Suprapubic skin (tissue), 4 donors: Measurements from ENCODE around the gene ZNF268. TPM values are rescaled to one million over a fixed set of nuclear protein-coding genes. Genes with fewer than 3 reads are reported as not detected.
A peak's percentile ranks its signal among the peaks of the same experiment; 100 is the strongest.

Source experiments
- DNase-seq, 2 donors: peaks; one replicate each; pipeline ENCODE4 v3.0.0-alpha.2; 2019; ENCODE audit warnings: low spot score in 2 of 2
- H3K27ac ChIP-seq: fragments of 200-600 bp; sonication (generic); one replicate; pipeline ENCODE4 v1.5.1; 2019
- H3K27me3 ChIP-seq: fragments of 200-600 bp; sonication (generic); one replicate; pipeline ENCODE4 v1.5.1; 2019
- H3K36me3 ChIP-seq: fragments of 200-600 bp; sonication (generic); one replicate; pipeline ENCODE4 v1.5.1; 2019
- H3K4me1 ChIP-seq: fragments of 200-600 bp; sonication (generic); one replicate; pipeline ENCODE4 v1.5.1; 2019
- H3K4me3 ChIP-seq: fragments of 200-600 bp; sonication (generic); one replicate; pipeline ENCODE4 v1.5.1; 2019; ENCODE audit warnings: mild to moderate bottlenecking
- H3K9me3 ChIP-seq: fragments of 200-600 bp; sonication (generic); one replicate; pipeline ENCODE4 v1.5.1; 2019
- CTCF ChIP-seq, 2 donors: fragments of 200-600 bp in 1 of 2; fragments of 450-650 bp in 1 of 2; sonication (generic) in 1 of 2; IDR thresholded peaks; one replicate each; pipeline ENCODE4 v1.5.1; 2016 to 2019; ENCODE audit warnings: antibody characterized with exemption in 2 of 2, mild to moderate bottlenecking in 1 of 2, moderate library complexity in 1 of 2
- EP300 ChIP-seq: sonication (generic); formaldehyde crosslinking; IDR thresholded peaks from one replicate; pipeline ENCODE4 v1.6.1; 2017; ENCODE audit warnings: antibody characterized with exemption
- POLR2A ChIP-seq, 2 donors: fragments of 450-650 bp; IDR thresholded peaks; one replicate each; pipeline ENCODE4 v1.6.1; 2017; ENCODE audit warnings: antibody characterized with exemption in 2 of 2, mild to moderate bottlenecking in 2 of 2, moderate library complexity in 2 of 2
- POLR2AphosphoS5 ChIP-seq, 3 donors: sonication (generic); formaldehyde crosslinking; IDR thresholded peaks; one replicate each; pipeline ENCODE4 v1.6.1; 2017; ENCODE audit warnings: antibody characterized with exemption in 3 of 3
- WGBS: methylation state at CpG from one replicate; pipeline ENCODE4 v1.1.5; 2018; 5-methylcytosine and 5-hydroxymethylcytosine counted together
- total RNA-seq, 4 donors: library from RNA; depleted of rRNA; stranded (reverse); fragments of >200 nt; gene quantifications; one replicate each; pipeline ENCODE4 v1.1.0, GENCODE V29; 2016

ZNF268 gene
- total RNA-seq, 4 donors from 2014 or later = 8.8 to 11.1 (median 11.0) TPM

GRCh38 chr12:133256321-133256720 is 75.0 kb downstream of the ZNF268 start:
- 47% methylated on average over 1 of the region's 1 CpG for WGBS
- Histone ChIP-seq H3K9me3 (no peaks in the 10 kb centered on the region), H3K27ac (no peak overlapping the region), H3K36me3 (no peaks in the 10 kb centered on the region), H3K27me3 (no peaks in the 10 kb centered on the region), H3K4me1 (no peaks in the 10 kb centered on the region), H3K4me3 (no peak overlapping the region)
- TF ChIP-seq POLR2A (IDR thresholded peaks at IDR 0.05) = no peak
- no peak for TF ChIP-seq EP300
- no peak for TF ChIP-seq CTCF (IDR thresholded peaks at IDR 0.05)
- TF ChIP-seq POLR2AphosphoS5 (IDR thresholded peaks at IDR 0.05) = no peak
- no peak for DNase-seq

- no peak overlapping the region for H3K4me3 ChIP-seq
- 76% methylated on average over 22 of the region's 33 CpGs for WGBS
- no peaks in the 10 kb centered on the region for H3K27me3 ChIP-seq
- H3K9me3 ChIP-seq = no peaks in the 10 kb centered on the region
- H3K27ac ChIP-seq = no peak overlapping the region
- DNase-seq = peak in 1 of 2 donors; percentile 53
- TF ChIP-seq CTCF (IDR thresholded peaks at IDR 0.05) (no peak), EP300 (no peak), POLR2AphosphoS5 (IDR thresholded peaks at IDR 0.05) (no peak), POLR2A (IDR thresholded peaks at IDR 0.05) (no peak)
- H3K4me1 ChIP-seq = no peaks in the 10 kb centered on the region
- H3K36me3 ChIP-seq = no peaks in the 10 kb centered on the region
Observed at GRCh38 chr12:133264173-133264572, 82.9 kb downstream of the ZNF268 start.

Other genes starting within 250 kb of the ZNF268 start
- gene ZNF605, start 225.2 kb upstream of the ZNF268 start, total RNA-seq = 10 to 100 TPM in 1 of 4 donors, 1 to 10 TPM in 3; 4.9 to 18.3 (median 6.3) TPM
- gene ZNF26, start 195.1 kb upstream of the ZNF268 start, total RNA-seq = 10 to 100 TPM; 10.5 to 23.4 (median 11.8) TPM
- gene ZNF84, start 144.0 kb upstream of the ZNF268 start, total RNA-seq = 10 to 100 TPM in 3 of 4 donors, 1 to 10 TPM in 1; 8.0 to 41.9 (median 21.2) TPM
- gene ZNF140, start 100.6 kb upstream of the ZNF268 start, total RNA-seq = 10 to 100 TPM in 3 of 4 donors, 1 to 10 TPM in 1; 7.4 to 17.9 (median 12.2) TPM
- 1 to 10 TPM; 1.4 to 4.6 (median 3.2) TPM for gene ZNF891, start 51.2 kb upstream of the ZNF268 start, total RNA-seq
- 10 to 100 TPM in 1 of 4 donors, 1 to 10 TPM in 3; 5.2 to 11.6 (median 9.1) TPM for gene ZNF10, start 50.9 kb upstream of the ZNF268 start, total RNA-seq
- gene ANHX, start 54.4 kb downstream of the ZNF268 start, total RNA-seq = not detected